Activated CD4-positive, alpha-beta memory T cell treated with anti-CD3 and anti-CD28 coated beads for 36 hours (primary cell): ENCODE measurements around the gene NR6A1. TPM values are rescaled to one million over a fixed set of nuclear protein-coding genes. Genes with fewer than 3 reads are reported as not detected.

Source experiments
- CTCF ChIA-PET: fragments of 350-600 bp; sonication (Branson Sonifier 250); formaldehyde crosslinking; loops from one replicate; lab custom pipeline; 2021; ENCODE audit warnings: antibody characterized with exemption, inconsistent platforms; lab: Charles Lee
- POLR2A ChIA-PET: fragments of 350-600 bp; sonication (Branson Sonifier 250); formaldehyde crosslinking; loops from one replicate; lab custom pipeline; 2021; ENCODE audit warnings: antibody characterized with exemption; lab: Charles Lee
- DNase-seq: peaks from one replicate; pipeline ENCODE4 v3.0.0-alpha.2; 2020
- H3K27ac Mint-ChIP-seq: one replicate; pipeline ENCODE4 v1.8.0; 2021; ENCODE audit warnings: mixed read lengths
- H3K27me3 Mint-ChIP-seq: one replicate; pipeline ENCODE4 v1.8.0; 2021; ENCODE audit warnings: mixed read lengths
- H3K36me3 Mint-ChIP-seq: one replicate; pipeline ENCODE4 v1.8.0; 2021; ENCODE audit warnings: mixed read lengths
- H3K4me1 Mint-ChIP-seq: one replicate; pipeline ENCODE4 v1.8.0; 2021; ENCODE audit warnings: low read depth, mixed read lengths
- H3K4me3 Mint-ChIP-seq: one replicate; pipeline ENCODE4 v1.8.0; 2021; ENCODE audit warnings: mild to moderate bottlenecking, mixed read lengths
- H3K9me3 Mint-ChIP-seq: one replicate; pipeline ENCODE4 v1.8.0; 2021; ENCODE audit warnings: mixed read lengths
- intact Hi-C: fragments of 100-400 bp; cut with micrococcal nuclease; formaldehyde crosslinking; loops from one replicate; pipeline ENCODE4 v1.15.1; 2023
- total RNA-seq, 2 experiments: library from RNA; stranded (reverse); gene quantifications; one replicate each; pipeline ENCODE4 v1.2.3, GENCODE V29; 2021

NR6A1 gene
- total RNA-seq, 2 experiments from 2014 or later, result 0.61 to 0.83 TPM

DNA sequence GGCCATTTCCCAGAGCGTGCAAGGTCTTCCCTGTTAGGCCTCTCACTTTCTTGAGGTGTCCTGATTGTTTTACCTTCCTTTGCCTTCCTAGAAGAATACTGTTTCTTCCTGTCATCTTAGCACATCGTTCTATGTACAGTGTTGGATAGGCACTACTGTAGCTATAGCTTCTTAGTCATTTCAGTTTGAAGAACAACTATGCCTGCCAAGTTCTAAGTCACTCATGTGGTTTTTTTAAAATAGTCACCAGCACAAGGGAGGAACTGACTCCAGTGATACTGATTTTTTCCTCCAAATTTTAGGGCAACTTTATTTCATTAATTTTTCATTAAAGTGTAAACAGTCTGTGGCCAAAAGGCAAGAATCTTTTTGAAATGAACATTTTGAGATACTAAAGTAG lies 141.5 kb downstream of the NR6A1 start:
- intact Hi-C loops, result no loop called here
- Mint-ChIP-seq H3K27ac (no peak overlapping the region), H3K9me3 (no peaks in the 10 kb centered on the region), H3K4me1 (no peaks in the 10 kb centered on the region), H3K36me3 (no peaks in the 10 kb centered on the region), H3K27me3 (peaks cover 6% of the 10 kb centered on the region), H3K4me3 (no peak overlapping the region)
- POLR2A ChIA-PET, result no interaction called here
- CTCF ChIA-PET, result interaction anchor here (2.4 kb wide), 1 partner anchor 12 kb away, joined by 11 read pairs; no protein-coding TSS in a partner anchor
- no peak for DNase-seq

GRCh38 chr9:124628741-124629140 lies 142.4 kb downstream of the NR6A1 start:
- H3K36me3 Mint-ChIP-seq, result no peaks in the 10 kb centered on the region
- intact Hi-C loops, result no loop called here
- no peak for DNase-seq
- no peaks in the 10 kb centered on the region for H3K9me3 Mint-ChIP-seq
- no peak overlapping the region for H3K27ac Mint-ChIP-seq
- POLR2A ChIA-PET, result no interaction called here
- peaks cover 4% of the 10 kb centered on the region for H3K27me3 Mint-ChIP-seq
- CTCF ChIA-PET, result interaction anchor here (0.7 to 2.4 kb wide), 2 partner anchors 11 to 176 kb away, joined by 3 to 11 read pairs; no protein-coding TSS in a partner anchor
- H3K4me3 Mint-ChIP-seq, result no peak overlapping the region
- no peaks in the 10 kb centered on the region for H3K4me1 Mint-ChIP-seq

DNA sequence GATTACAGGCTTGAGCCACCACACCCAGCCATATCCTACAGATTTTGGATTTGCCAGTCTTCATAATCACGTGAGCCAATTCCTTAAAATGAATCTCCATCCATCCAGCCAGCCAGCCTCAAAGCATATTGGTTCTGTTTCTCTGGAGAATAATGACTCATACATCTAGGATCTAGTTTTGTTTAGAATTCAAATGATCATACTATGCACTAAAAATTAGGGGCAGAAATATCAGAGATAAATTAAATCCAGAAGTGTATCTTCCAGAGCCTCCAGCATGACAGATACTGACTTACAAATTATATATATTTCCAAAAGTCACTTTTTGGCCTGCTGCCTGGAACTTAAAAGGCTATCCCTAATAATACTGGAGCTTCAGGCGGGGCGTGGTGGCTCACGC lies 144.8 kb downstream of the NR6A1 start:
- Mint-ChIP-seq H3K9me3 (no peaks in the 10 kb centered on the region), H3K27ac (no peak overlapping the region), H3K36me3 (no peaks in the 10 kb centered on the region), H3K4me1 (no peaks in the 10 kb centered on the region), H3K27me3 (no peaks in the 10 kb centered on the region), H3K4me3 (no peak overlapping the region)
- DNase-seq, result no peak
- intact Hi-C loops, result no loop called here
- POLR2A ChIA-PET, result no interaction called here
- CTCF ChIA-PET, result interaction anchor here (0.9 kb wide), 1 partner anchor 89 kb away, joined by 3 read pairs; no protein-coding TSS in a partner anchor

- Mint-ChIP-seq H3K9me3 (no peaks in the 10 kb centered on the region), H3K27ac (no peak overlapping the region), H3K27me3 (no peaks in the 10 kb centered on the region), H3K36me3 (no peaks in the 10 kb centered on the region), H3K4me3 (no peak overlapping the region), H3K4me1 (no peaks in the 10 kb centered on the region)
- DNase-seq, result no peak
- ChIA-PET POLR2A (interaction anchor here (0.8 kb wide), 1 partner anchor 25 kb away, joined by 3 read pairs; no protein-coding TSS in a partner anchor), CTCF (interaction anchor here (1.1 kb wide), 1 partner anchor 90 kb away, joined by 3 read pairs; no protein-coding TSS in a partner anchor)
- intact Hi-C loops, result no loop called here
Observed at GRCh38 chr9:124625087-124625486, 146.0 kb downstream of the NR6A1 start.

DNA sequence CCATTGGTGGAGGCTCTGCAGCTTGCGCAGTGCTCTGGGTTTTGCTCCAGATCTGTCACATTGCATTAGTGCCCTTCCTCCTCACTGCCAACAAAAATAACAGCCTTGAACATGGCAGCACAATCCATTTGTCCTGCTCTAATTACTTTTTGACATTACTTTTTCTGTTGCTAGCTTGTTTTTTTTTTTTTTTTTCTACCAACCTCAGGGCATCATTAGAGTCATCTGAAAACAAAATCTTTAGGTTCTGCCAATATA lies 146.4 kb downstream of the NR6A1 start:
- Mint-ChIP-seq H3K27me3 (no peaks in the 10 kb centered on the region), H3K27ac (no peak overlapping the region), H3K36me3 (no peaks in the 10 kb centered on the region), H3K4me3 (no peak overlapping the region), H3K9me3 (no peaks in the 10 kb centered on the region), H3K4me1 (no peaks in the 10 kb centered on the region)
- ChIA-PET POLR2A (interaction anchor here (0.8 kb wide), 1 partner anchor 26 kb away, joined by 3 read pairs; no protein-coding TSS in a partner anchor), CTCF (interaction anchor here (1.1 kb wide), 1 partner anchor 89 kb away, joined by 3 read pairs; no protein-coding TSS in a partner anchor)
- intact Hi-C loops, result no loop called here
- no peak for DNase-seq

GRCh38 chr9:124623966-124624734 lies 147.0 kb downstream of the NR6A1 start:
- H3K27ac Mint-ChIP-seq, result no peak overlapping the region

DNA sequence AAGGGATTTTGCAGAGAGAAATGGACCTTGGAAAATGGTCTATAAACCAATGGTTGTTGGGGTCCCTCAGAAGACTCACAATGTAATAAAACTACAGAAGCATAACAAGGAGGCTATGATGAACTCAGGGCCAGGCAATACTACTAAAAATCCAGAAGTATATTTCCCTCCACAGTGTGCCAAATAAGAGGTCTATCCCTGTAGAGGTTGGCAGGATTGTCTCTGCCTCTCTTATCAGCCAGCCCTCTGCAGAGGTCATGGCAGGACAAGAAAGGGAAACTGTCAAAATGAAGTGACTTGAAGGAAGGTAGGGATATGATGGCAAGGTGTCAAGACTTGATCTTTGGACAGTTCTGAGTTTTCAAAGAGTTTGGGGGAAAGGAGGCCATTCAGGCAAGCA lies 148.2 kb downstream of the NR6A1 start:
- Mint-ChIP-seq H3K36me3 (no peaks in the 10 kb centered on the region), H3K27ac (no peak overlapping the region), H3K27me3 (peaks cover 2% of the 10 kb centered on the region), H3K9me3 (no peaks in the 10 kb centered on the region), H3K4me1 (no peaks in the 10 kb centered on the region), H3K4me3 (no peak overlapping the region)
- ChIA-PET CTCF (interaction anchor here (0.6 kb wide), 1 partner anchor 154 kb away, joined by 3 read pairs; the partner anchor contains the start of gene OLFML2A), POLR2A (no interaction called here)
- DNase-seq, result no peak
- intact Hi-C loops, result no loop called here

More at GRCh38 chr9:124623966-124624734, 147.0 kb downstream of the NR6A1 start:
- Mint-ChIP-seq H3K4me3 (no peak overlapping the region), H3K27me3 (no peaks in the 10 kb centered on the region), H3K36me3 (no peaks in the 10 kb centered on the region), H3K9me3 (no peaks in the 10 kb centered on the region), H3K4me1 (no peaks in the 10 kb centered on the region)
- intact Hi-C loops, result no loop called here
- CTCF ChIA-PET, result interaction anchor here (1.1 kb wide), 1 partner anchor 89 kb away, joined by 3 read pairs; no protein-coding TSS in a partner anchor
- DNase-seq, result no peak
- POLR2A ChIA-PET, result no interaction called here

GRCh38 chr9:124621371-124622328 lies 149.5 kb downstream of the NR6A1 start:
- Mint-ChIP-seq H3K36me3 (no peaks in the 10 kb centered on the region), H3K27ac (no peak overlapping the region), H3K4me1 (no peaks in the 10 kb centered on the region), H3K4me3 (no peak overlapping the region), H3K27me3 (peaks cover 2% of the 10 kb centered on the region), H3K9me3 (no peaks in the 10 kb centered on the region)
- intact Hi-C loops, result no loop called here
- ChIA-PET CTCF (no interaction called here), POLR2A (no interaction called here)
- no peak for DNase-seq

DNA sequence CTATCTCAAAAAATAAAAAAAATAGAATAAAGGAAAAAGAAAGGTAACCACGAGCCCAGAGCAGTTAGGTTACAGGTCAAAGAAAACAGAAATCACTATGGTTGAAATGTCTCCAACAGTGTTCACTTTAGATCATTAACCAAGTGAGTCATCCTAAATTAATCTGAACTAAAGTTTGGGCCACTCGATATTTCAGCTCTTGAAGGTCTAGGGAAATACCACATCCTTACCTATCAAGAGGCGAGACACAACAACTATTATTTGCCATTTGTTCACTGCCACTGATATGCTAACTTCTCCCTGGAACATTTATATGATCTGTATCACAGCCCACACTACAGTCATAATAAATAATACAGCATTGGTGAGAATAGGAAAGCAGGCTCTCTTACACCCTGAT lies 152.6 kb downstream of the NR6A1 start:
- no peak overlapping the region for H3K4me3 Mint-ChIP-seq
- H3K4me1 Mint-ChIP-seq, result no peaks in the 10 kb centered on the region
- intact Hi-C loops, result no loop called here
- no peaks in the 10 kb centered on the region for H3K9me3 Mint-ChIP-seq
- POLR2A ChIA-PET, result no interaction called here
- no peak for DNase-seq
- H3K27me3 Mint-ChIP-seq, result peaks cover 4% of the 10 kb centered on the region
- no peak overlapping the region for H3K27ac Mint-ChIP-seq
- no peaks in the 10 kb centered on the region for H3K36me3 Mint-ChIP-seq
- CTCF ChIA-PET, result interaction anchor here (0.8 to 3.9 kb wide), 8 partner anchors 12 to 146 kb away, joined by 4 to 83 read pairs (median 6); no protein-coding TSS in a partner anchor

DNA sequence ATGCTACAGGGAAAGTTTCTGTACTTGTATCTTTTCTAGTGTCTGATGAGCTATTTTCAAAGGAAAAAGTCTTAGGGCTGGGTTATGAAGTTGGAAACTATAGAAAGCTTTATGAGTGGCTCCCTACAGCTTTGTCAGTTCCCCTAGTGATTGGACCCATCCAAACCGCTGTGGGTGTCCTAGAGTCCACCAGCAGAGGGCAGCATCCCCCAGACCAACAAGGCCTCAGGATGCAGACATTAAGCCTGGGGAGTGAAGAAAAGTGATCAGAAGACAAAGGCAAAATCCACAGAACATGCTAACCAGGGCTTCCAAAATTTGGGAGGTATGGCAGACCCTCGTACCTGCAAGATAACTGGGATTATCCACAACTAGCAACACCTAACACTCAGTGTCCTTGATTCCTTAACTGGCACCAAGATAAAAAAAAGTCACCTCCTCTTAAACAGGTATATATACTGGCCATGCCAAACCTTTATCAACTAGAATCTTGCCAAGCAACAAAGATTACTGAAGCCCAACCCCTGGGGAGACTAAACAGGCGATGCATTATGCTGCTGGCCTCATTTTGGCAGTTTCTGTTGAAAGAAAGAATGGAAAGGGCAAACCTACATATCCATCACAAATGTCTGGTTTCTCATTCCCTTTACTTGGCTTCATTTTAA lies 153.5 kb downstream of the NR6A1 start:
- no peaks in the 10 kb centered on the region for H3K9me3 Mint-ChIP-seq
- no peaks in the 10 kb centered on the region for H3K4me1 Mint-ChIP-seq
- H3K36me3 Mint-ChIP-seq, result no peaks in the 10 kb centered on the region
- ChIA-PET POLR2A (no interaction called here), CTCF (interaction anchor here (0.6 to 3.9 kb wide), 56 partner anchors 9 to 237 kb away, joined by 3 to 83 read pairs (median 4); partner anchors contain the start of genes NR6A1 and WDR38)
- H3K27me3 Mint-ChIP-seq, result peaks cover 4% of the 10 kb centered on the region
- no peak overlapping the region for H3K27ac Mint-ChIP-seq
- no peak overlapping the region for H3K4me3 Mint-ChIP-seq
- DNase-seq, result peak; percentile 82
- intact Hi-C loops, result loop anchor here (1.0 kb wide), 1 partner anchor 95 kb away; no protein-coding TSS in a partner anchor

DNA sequence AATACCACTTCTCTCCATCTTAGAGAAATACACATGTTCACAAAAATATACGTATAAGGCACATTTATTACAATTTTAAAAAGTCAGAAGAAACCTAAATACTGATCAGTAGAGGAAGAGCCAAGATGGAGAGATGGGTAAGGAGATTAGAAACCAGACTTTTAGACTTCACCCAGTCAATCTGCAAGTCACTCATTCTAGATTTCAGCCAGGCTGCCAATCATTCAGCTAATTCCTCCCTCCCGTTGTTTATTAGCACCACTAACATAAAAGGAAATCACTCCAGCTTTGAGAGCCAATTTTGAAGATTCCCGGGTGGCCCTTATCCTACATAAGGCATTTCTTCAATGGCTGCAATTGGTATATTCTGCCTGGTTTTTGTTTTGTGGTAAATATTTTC lies 154.2 kb downstream of the NR6A1 start:
- POLR2A ChIA-PET, result no interaction called here
- no peak for DNase-seq
- peaks cover 4% of the 10 kb centered on the region for H3K27me3 Mint-ChIP-seq
- CTCF ChIA-PET, result interaction anchor here (0.6 to 3.9 kb wide), 57 partner anchors 9 to 1381 kb away, joined by 3 to 83 read pairs (median 4); partner anchors contain the start of genes NR6A1 and WDR38
- H3K9me3 Mint-ChIP-seq, result no peaks in the 10 kb centered on the region
- no peaks in the 10 kb centered on the region for H3K36me3 Mint-ChIP-seq
- H3K4me1 Mint-ChIP-seq, result no peaks in the 10 kb centered on the region
- intact Hi-C loops, result loop anchor here (1.0 kb wide), 1 partner anchor 95 kb away; no protein-coding TSS in a partner anchor
- no peak overlapping the region for H3K27ac Mint-ChIP-seq
- H3K4me3 Mint-ChIP-seq, result no peak overlapping the region
